RWPE2 (cell line): ENCODE results near the gene CSRNP3.

Experiments used
- ATAC-seq: fragments of 200-7000 bp; cut with Tn5 transposase; 3 replicates; pipeline ENCODE4 v1.9.1; 2021; ENCODE audit warnings: low read depth
- DNase-seq: peaks from one replicate; pipeline ENCODE4 v3.0.0-alpha.2; 2020; ENCODE audit warnings: low spot score
- H3K27ac ChIP-seq: fragments of 450-650 bp; 2 replicates; pipeline ENCODE4 v1.5.1; 2017; ENCODE audit warnings: mild to moderate bottlenecking; ENCODE audit not compliant: poor library complexity, severe bottlenecking
- H3K27me3 ChIP-seq: fragments of 250-450 bp; sonication (Bioruptor Pico); 2 replicates; pipeline ENCODE4 v1.5.1; 2021; ENCODE audit warnings: mild to moderate bottlenecking, moderate library complexity; ENCODE audit not compliant: insufficient read depth, poor library complexity, severe bottlenecking
- H3K36me3 ChIP-seq: fragments of 250-450 bp; sonication (Bioruptor Pico); 2 replicates; pipeline ENCODE4 v1.5.1; 2020; ENCODE audit warnings: low read depth, mild to moderate bottlenecking, moderate library complexity
- H3K4me1 ChIP-seq: fragments of 250-450 bp; sonication (Bioruptor Pico); 2 replicates; pipeline ENCODE4 v1.5.1; 2021; ENCODE audit warnings: mild to moderate bottlenecking, moderate library complexity; ENCODE audit not compliant: insufficient read depth, poor library complexity, severe bottlenecking
- H3K4me3 ChIP-seq: fragments of 250-450 bp; sonication (Bioruptor Pico); 2 replicates; pipeline ENCODE4 v1.5.1; 2021; ENCODE audit warnings: mild to moderate bottlenecking, moderate library complexity; ENCODE audit not compliant: severe bottlenecking
- H3K9me3 ChIP-seq: fragments of 250-450 bp; sonication (Bioruptor Pico); 2 replicates; pipeline ENCODE4 v1.5.1; 2021; ENCODE audit warnings: mild to moderate bottlenecking, moderate library complexity; ENCODE audit not compliant: severe bottlenecking
- TF ChIP-seq, protein P1 (sequence below): fragments of 450-650 bp; IDR thresholded peaks from one replicate; pipeline ENCODE4 v1.5.1; 2017; ENCODE audit warnings: mild to moderate bottlenecking, moderate library complexity; ENCODE audit not compliant: poor library complexity, severe bottlenecking

CSRNP3 gene

DNA sequence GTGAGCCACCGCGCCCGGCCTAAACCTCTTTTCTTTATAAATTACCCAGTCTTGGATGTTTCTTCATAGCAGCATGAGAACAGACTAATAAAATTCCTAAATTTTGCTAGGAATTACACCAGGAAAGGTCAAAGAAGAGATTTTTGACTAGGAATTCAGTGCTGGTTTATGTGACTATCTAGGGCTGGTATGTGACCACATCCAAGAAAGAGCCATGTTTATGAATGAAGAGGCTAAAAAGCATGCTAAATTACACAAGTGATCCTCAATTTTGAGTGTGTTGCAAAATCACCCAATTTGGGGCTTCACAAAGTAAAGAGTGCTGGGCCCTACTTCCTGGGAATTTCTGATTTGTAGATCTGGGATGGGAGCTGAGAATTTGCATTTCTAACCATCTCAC lies 123.6 kb downstream of the CSRNP3 start:
- TF ChIP-seq, protein P1, sequence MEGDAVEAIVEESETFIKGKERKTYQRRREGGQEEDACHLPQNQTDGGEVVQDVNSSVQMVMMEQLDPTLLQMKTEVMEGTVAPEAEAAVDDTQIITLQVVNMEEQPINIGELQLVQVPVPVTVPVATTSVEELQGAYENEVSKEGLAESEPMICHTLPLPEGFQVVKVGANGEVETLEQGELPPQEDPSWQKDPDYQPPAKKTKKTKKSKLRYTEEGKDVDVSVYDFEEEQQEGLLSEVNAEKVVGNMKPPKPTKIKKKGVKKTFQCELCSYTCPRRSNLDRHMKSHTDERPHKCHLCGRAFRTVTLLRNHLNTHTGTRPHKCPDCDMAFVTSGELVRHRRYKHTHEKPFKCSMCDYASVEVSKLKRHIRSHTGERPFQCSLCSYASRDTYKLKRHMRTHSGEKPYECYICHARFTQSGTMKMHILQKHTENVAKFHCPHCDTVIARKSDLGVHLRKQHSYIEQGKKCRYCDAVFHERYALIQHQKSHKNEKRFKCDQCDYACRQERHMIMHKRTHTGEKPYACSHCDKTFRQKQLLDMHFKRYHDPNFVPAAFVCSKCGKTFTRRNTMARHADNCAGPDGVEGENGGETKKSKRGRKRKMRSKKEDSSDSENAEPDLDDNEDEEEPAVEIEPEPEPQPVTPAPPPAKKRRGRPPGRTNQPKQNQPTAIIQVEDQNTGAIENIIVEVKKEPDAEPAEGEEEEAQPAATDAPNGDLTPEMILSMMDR, result no peak
- no peak overlapping the region for H3K27ac ChIP-seq
- no peaks in the 10 kb centered on the region for H3K27me3 ChIP-seq
- no peak overlapping the region for H3K4me3 ChIP-seq
- no peaks in the 10 kb centered on the region for H3K9me3 ChIP-seq
- no peak for ATAC-seq
- DNase-seq, result no peak
- H3K4me1 ChIP-seq, result no peaks in the 10 kb centered on the region
- no peaks in the 10 kb centered on the region for H3K36me3 ChIP-seq

DNA sequence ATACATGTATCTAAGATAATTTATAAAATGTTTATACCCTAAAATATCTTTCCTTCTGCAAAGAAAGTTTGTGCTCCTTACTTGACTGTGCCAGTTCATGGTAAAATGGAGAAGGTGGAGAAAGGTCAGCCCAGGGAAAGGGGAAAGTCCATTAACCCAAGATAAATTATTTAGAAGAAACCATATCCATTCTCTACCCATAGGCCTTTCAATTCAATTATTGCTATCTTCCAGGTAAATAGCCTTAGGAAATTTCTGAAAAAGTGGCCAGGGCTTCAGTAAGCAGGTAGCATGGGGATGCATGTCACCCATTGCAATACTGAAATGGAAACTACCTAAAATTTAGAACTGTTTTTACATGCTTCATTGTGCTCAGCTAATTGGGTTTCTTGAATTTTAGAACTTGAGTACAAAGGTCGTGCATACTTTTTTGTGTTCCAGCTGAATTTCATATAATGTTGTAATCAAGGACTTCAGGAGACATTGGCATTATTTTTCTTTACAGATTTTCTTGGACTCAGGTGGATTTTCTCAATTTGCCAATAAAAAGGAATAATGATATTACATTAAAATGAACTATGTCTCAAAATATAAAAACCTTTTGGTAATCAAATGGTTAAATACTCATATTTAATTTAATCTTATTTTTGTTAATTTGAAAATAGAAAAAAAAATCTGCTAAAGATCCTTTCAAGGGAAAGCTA lies 124.9 kb downstream of the CSRNP3 start:
- H3K9me3 ChIP-seq, result no peaks in the 10 kb centered on the region
- no peak for ATAC-seq
- H3K36me3 ChIP-seq, result no peaks in the 10 kb centered on the region
- DNase-seq, result no peak
- TF ChIP-seq, protein P1, result no peak
- H3K27ac ChIP-seq, result no peak overlapping the region
- H3K27me3 ChIP-seq, result no peaks in the 10 kb centered on the region
- no peak overlapping the region for H3K4me3 ChIP-seq
- no peaks in the 10 kb centered on the region for H3K4me1 ChIP-seq

DNA sequence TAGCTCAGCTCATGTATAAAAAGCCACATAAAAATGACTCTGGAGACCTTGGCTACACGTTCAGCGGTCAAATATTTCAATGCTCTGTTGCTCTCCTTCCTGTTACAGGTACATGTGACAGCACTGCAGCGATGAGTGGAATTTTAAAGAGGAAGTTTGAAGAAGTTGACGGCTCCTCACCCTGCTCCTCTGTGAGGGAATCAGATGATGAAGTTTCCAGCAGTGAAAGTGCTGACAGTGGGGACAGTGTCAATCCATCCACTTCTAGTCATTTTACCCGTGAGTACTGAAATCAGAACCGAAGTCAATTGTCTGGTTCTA lies 125.4 kb downstream of the CSRNP3 start:
- no peak for ATAC-seq
- no peak overlapping the region for H3K4me3 ChIP-seq
- no peak for DNase-seq
- no peaks in the 10 kb centered on the region for H3K27me3 ChIP-seq
- TF ChIP-seq, protein P1, result no peak
- no peaks in the 10 kb centered on the region for H3K36me3 ChIP-seq
- H3K9me3 ChIP-seq, result no peaks in the 10 kb centered on the region
- H3K27ac ChIP-seq, result no peak overlapping the region
- no peaks in the 10 kb centered on the region for H3K4me1 ChIP-seq

DNA sequence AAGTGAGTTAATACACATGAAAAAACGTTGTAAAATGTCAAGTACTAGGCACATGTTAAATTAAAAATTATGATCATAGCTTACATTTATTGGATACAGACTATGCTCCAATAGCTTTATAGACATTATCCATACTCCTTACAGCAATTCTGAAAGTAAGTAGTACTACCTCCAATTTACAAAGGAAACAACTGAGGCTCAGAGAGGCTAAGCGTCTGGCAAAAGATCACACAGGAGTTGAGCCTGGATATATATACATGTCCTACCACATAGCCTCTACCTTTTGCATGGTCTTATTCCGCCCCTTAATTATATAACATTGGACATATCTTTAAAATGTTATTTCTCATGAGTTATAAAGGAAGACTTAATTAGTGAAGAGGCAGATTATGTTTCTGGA lies 127.3 kb downstream of the CSRNP3 start:
- no peak overlapping the region for H3K4me3 ChIP-seq
- H3K27ac ChIP-seq, result no peak overlapping the region
- TF ChIP-seq, protein P1, result no peak
- peaks cover 4% of the 10 kb centered on the region for H3K4me1 ChIP-seq
- no peaks in the 10 kb centered on the region for H3K27me3 ChIP-seq
- peaks cover 3% of the 10 kb centered on the region for H3K9me3 ChIP-seq
- no peak for ATAC-seq
- no peaks in the 10 kb centered on the region for H3K36me3 ChIP-seq
- no peak for DNase-seq

DNA sequence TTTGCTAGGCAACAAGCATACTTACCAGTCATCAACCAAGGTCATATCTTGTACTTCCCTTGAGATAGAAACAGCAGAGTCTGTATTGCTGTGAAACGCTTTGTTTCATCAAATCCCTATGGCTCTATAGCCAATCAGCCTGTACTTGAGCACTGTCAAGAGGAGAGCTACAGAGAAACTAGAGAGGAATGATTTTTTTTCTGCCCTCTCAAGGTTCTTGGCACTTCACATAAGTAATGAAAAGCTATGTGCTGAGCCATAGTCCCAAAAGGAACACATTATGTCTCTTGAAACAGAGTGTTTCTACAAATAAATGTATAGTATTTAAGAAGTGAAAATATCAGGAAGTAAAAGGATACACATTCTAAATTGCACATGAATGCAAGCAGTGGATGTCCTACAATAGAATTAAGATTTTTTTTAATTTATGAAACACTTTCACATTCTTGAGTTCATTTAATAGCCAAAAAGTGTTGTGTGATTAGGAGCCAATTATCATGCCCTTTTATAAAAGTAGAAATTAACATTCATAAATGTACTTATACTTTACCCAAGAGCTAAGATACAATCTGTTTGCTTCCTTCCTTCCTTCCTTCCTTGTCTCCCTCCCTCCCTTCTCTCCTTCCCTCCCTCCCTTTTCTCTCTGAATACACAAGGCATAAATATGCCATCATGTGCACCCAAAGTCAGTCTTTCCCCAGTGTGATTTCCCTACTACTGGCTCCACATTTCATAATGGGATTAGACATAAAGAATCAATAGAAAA lies 131.8 kb downstream of the CSRNP3 start:
- Histone ChIP-seq H3K27ac (no peak overlapping the region), H3K4me1 (peaks cover 9% of the 10 kb centered on the region), H3K36me3 (no peaks in the 10 kb centered on the region), H3K4me3 (no peak overlapping the region), H3K9me3 (peaks cover 3% of the 10 kb centered on the region), H3K27me3 (no peaks in the 10 kb centered on the region)
- ATAC-seq, result no peak
- TF ChIP-seq, protein P1, result no peak
- no peak for DNase-seq
